ENCODE data around the gene SLC35E4. TPM values are rescaled to one million over a fixed set of nuclear protein-coding genes. Genes with fewer than 3 reads are reported as not detected.
"Not testable (repeated sequence)": the region's sequence is repeated elsewhere in the genome, so short reads cannot be mapped to it uniquely, and the experiment has no call there.

The SLC35E4 gene
- total RNA-seq, 1 donor from 2014 or later, result 5.0 TPM

- Mint-ChIP-seq H3K27ac (ENCODE audit: unreplicated experiment) (peak overlapping the region; percentile 13), H3K36me3 (ENCODE audit: unreplicated experiment) (no peaks in the 10 kb centered on the region), H3K9me3 (ENCODE audit: unreplicated experiment) (no peaks in the 10 kb centered on the region), H3K4me3 (ENCODE audit: unreplicated experiment) (no peak overlapping the region), H3K4me1 (ENCODE audit: low read depth, unreplicated experiment) (peaks cover 28% of the 10 kb centered on the region), H3K27me3 (ENCODE audit: unreplicated experiment) (peaks cover 5% of the 10 kb centered on the region)
- TF ChIP-seq CTCF (IDR thresholded peaks at IDR 0.05; ENCODE audit: partially characterized antibody, unreplicated experiment), result no peak
- no peak for DNase-seq
These were observed 39.9 kb downstream of the SLC35E4 start for GRCh38 chr22:30675436-30675835.

- not testable (repeated sequence) for H3K27me3 Mint-ChIP-seq (ENCODE audit: unreplicated experiment); H3K4me3 Mint-ChIP-seq (ENCODE audit: unreplicated experiment); DNase-seq; H3K36me3 Mint-ChIP-seq (ENCODE audit: unreplicated experiment); H3K9me3 Mint-ChIP-seq (ENCODE audit: unreplicated experiment)
- H3K27ac Mint-ChIP-seq (ENCODE audit: unreplicated experiment), result peak overlapping the region; percentile 87
- peaks cover 22% of the 10 kb centered on the region for H3K4me1 Mint-ChIP-seq (ENCODE audit: low read depth, unreplicated experiment)
These were observed 41.0 kb downstream of the SLC35E4 start for GRCh38 chr22:30676565-30676964.

- not testable (repeated sequence) for H3K4me3 Mint-ChIP-seq (ENCODE audit: unreplicated experiment); H3K27ac Mint-ChIP-seq (ENCODE audit: unreplicated experiment); H3K9me3 Mint-ChIP-seq (ENCODE audit: unreplicated experiment); DNase-seq; H3K36me3 Mint-ChIP-seq (ENCODE audit: unreplicated experiment); H3K27me3 Mint-ChIP-seq (ENCODE audit: unreplicated experiment)
- H3K4me1 Mint-ChIP-seq (ENCODE audit: low read depth, unreplicated experiment), result peaks cover 19% of the 10 kb centered on the region
These were observed 44.5 kb downstream of the SLC35E4 start for GRCh38 chr22:30679895-30680690.

DNA sequence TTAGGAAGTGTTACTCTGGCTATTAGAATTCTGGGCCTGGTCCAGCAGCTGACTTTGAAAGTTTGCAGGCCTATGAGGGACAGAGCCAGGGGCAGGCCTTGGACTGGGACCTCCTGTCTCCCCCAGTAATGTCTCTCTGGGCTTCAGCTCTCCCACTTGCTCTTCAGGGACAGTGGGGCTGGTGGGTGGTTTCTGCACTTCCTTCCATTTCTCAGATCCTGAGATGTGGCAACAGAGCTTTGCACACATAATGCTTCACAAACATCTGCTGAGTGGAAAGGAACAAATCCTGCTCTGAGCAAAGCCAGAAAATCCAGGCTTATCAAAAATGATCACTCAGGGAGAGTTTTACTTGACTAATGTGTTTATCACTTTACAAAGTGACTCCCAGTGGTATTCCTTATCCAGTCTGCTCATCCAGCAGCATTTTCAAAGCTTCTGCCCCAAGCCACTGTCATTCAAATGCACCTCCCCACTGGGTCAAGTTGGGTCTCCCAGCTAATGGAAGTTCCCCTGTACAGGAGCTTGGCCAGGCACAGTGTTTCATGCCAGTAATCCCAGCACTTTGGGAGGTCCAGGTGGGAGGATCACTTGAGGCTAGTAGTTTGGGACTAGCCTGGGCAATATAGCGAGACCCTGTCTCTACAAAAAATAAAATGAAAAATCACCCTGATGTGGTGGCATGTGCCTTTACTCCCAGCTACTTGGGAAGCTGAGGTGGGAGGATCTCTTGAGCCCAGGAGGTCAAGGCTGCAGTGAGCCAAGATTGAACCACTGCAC lies 45.6 kb downstream of the SLC35E4 start:
- no peak for DNase-seq
- TF ChIP-seq CTCF (IDR thresholded peaks at IDR 0.05; ENCODE audit: partially characterized antibody, unreplicated experiment), result no peak
- H3K9me3 Mint-ChIP-seq (ENCODE audit: unreplicated experiment), result no peaks in the 10 kb centered on the region

GRCh38 chr22:30681831-30682230 lies 46.2 kb downstream of the SLC35E4 start:
- Mint-ChIP-seq H3K36me3 (ENCODE audit: unreplicated experiment) (no peaks in the 10 kb centered on the region), H3K9me3 (ENCODE audit: unreplicated experiment) (no peaks in the 10 kb centered on the region), H3K27me3 (ENCODE audit: unreplicated experiment) (peaks cover 2% of the 10 kb centered on the region), H3K4me3 (ENCODE audit: unreplicated experiment) (no peak overlapping the region), H3K4me1 (ENCODE audit: low read depth, unreplicated experiment) (peaks cover 4% of the 10 kb centered on the region), H3K27ac (ENCODE audit: unreplicated experiment) (no peak overlapping the region)
- no peak for TF ChIP-seq CTCF (IDR thresholded peaks at IDR 0.05; ENCODE audit: partially characterized antibody, unreplicated experiment)
- no peak for DNase-seq

More for the DNA sequence above, 45.6 kb downstream of the SLC35E4 start:
- no peaks in the 10 kb centered on the region for H3K36me3 Mint-ChIP-seq (ENCODE audit: unreplicated experiment)
- no peak overlapping the region for H3K4me3 Mint-ChIP-seq (ENCODE audit: unreplicated experiment)
- peaks cover 9% of the 10 kb centered on the region for H3K4me1 Mint-ChIP-seq (ENCODE audit: low read depth, unreplicated experiment)
- H3K27ac Mint-ChIP-seq (ENCODE audit: unreplicated experiment), result no peak overlapping the region
- H3K27me3 Mint-ChIP-seq (ENCODE audit: unreplicated experiment), result peaks cover 3% of the 10 kb centered on the region

GRCh38 chr22:30685178-30685577 lies 49.6 kb downstream of the SLC35E4 start:
- Mint-ChIP-seq H3K4me1 (ENCODE audit: low read depth, unreplicated experiment) (no peaks in the 10 kb centered on the region), H3K27me3 (ENCODE audit: unreplicated experiment) (no peaks in the 10 kb centered on the region), H3K4me3 (ENCODE audit: unreplicated experiment) (no peak overlapping the region), H3K27ac (ENCODE audit: unreplicated experiment) (no peak overlapping the region), H3K9me3 (ENCODE audit: unreplicated experiment) (no peaks in the 10 kb centered on the region), H3K36me3 (ENCODE audit: unreplicated experiment) (no peaks in the 10 kb centered on the region)
- no peak for DNase-seq
- no peak for TF ChIP-seq CTCF (IDR thresholded peaks at IDR 0.05; ENCODE audit: partially characterized antibody, unreplicated experiment)
